HCT116 (cell line): Measurements from ENCODE around the gene RXYLT1. TPM values are rescaled to one million over a fixed set of nuclear protein-coding genes. Genes with fewer than 3 reads are reported as not detected.

Source experiments
- ATAC-seq: fragments of 200-7000 bp; cut with Tn5 transposase; 2 replicates; pipeline ENCODE4 v1.9.1; 2020; ENCODE audit warnings: mild to moderate bottlenecking, moderate library complexity
- BruUV-seq: library from RNA; stranded (reverse); fragments of 400-500 nt; replicated peaks from 2 replicates; lab custom pipeline; 2021; lab: Mats Ljungman, UMichigan
- CTCF ChIA-PET: fragments of 300-600 bp; sonication (Branson Sonifier 250); formaldehyde crosslinking; loops from one replicate; lab custom pipeline; 2021; ENCODE audit warnings: antibody characterized with exemption; lab: Charles Lee
- POLR2A ChIA-PET: fragments of 300-600, 350-600 bp; sonication (Branson Sonifier 250); formaldehyde crosslinking; loops from one replicate; lab custom pipeline; 2021; ENCODE audit warnings: antibody characterized with exemption; lab: Charles Lee
- RAD21 ChIA-PET, 2 experiments: fragments of 300-600 bp; sonication (Branson Sonifier 250); formaldehyde crosslinking; loops; one replicate each; lab custom pipeline; 2023; ENCODE audit warnings: low total read pairs in 2 of 2; ENCODE audit not compliant: uncharacterized antibody in 2 of 2, unreplicated experiment in 2 of 2, low non-redundant PET in 1 of 2; lab: Charles Lee
- DNase-seq: peaks from one replicate; pipeline ENCODE4 v3.0.0-alpha.2; 2010; ENCODE audit warnings: low read depth, low spot score
- H2AFZ ChIP-seq: fragments of 200-600 bp; shearing (Covaris generic), sonication (generic); 2 replicates; pipeline ENCODE4 v1.6.1; 2017; ENCODE audit warnings: low read depth, mixed run types, mixed read lengths, antibody characterized with exemption, low read length; ENCODE audit not compliant: poor library complexity, severe bottlenecking
- H3K27ac ChIP-seq: 2 replicates; pipeline ENCODE4 v1.5.1; 2012; ENCODE audit warnings: low read depth, low read length
- H3K27me3 ChIP-seq: fragments of 200-600 bp; sonication (generic); 2 replicates; pipeline ENCODE4 v1.6.1; 2016; ENCODE audit warnings: mixed run types, low read length, mixed read lengths; ENCODE audit not compliant: insufficient read depth
- H3K36me3 ChIP-seq, 2 experiments: fragments of 200-500 bp in 1 of 2; fragments of 200-600 bp in 1 of 2; sonication (Bioruptor generic) in 1 of 2; sonication (generic) in 1 of 2; 2 replicates each; pipeline versions ENCODE4 v1.5.1 to v1.6.1; 2014 to 2016; ENCODE audit warnings: low read length in 2 of 2, inconsistent platforms in 1 of 2, mixed read lengths in 1 of 2, mixed run types in 1 of 2; ENCODE audit not compliant: insufficient read depth in 2 of 2, control insufficient read depth in 1 of 2
- H3K4me1 ChIP-seq, 2 experiments: fragments of 200-600 bp in 1 of 2; sonication (generic) in 1 of 2; 2 replicates each; pipeline versions ENCODE4 v1.5.1 to v1.6.1; 2012 to 2017; ENCODE audit warnings: low read length in 2 of 2, inconsistent platforms in 1 of 2, mild to moderate bottlenecking in 1 of 2, mixed read lengths in 1 of 2, mixed run types in 1 of 2, moderate library complexity in 1 of 2; ENCODE audit not compliant: insufficient read depth in 2 of 2, control insufficient read depth in 1 of 2
- H3K4me2 ChIP-seq: fragments of 200-600 bp; sonication (generic); 2 replicates; pipeline ENCODE4 v1.6.1; 2017; ENCODE audit warnings: mixed run types, low read length, mixed read lengths
- H3K4me3 ChIP-seq, 2 experiments: fragments of 200-600 bp in 1 of 2; sonication (generic) in 1 of 2; replicated peaks in 1 of 2; 2 replicates each; pipeline ENCODE4 v1.5.1; 2011 to 2016; ENCODE audit warnings: low read length in 2 of 2, control low read depth in 1 of 2, low read depth in 1 of 2, mild to moderate bottlenecking in 1 of 2, mixed read lengths in 1 of 2, mixed run types in 1 of 2
- H3K79me2 ChIP-seq: fragments of 200-600 bp; sonication (generic); 2 replicates; pipeline ENCODE4 v1.6.1; 2017; ENCODE audit warnings: mild to moderate bottlenecking, mixed run types, low read length, moderate library complexity, mixed read lengths; ENCODE audit not compliant: insufficient read depth
- H3K9ac ChIP-seq: fragments of 200-600 bp; sonication (generic); 2 replicates; pipeline ENCODE4 v1.6.1; 2016; ENCODE audit warnings: low read length, mixed read lengths
- H3K9me2 ChIP-seq: fragments of 200-600 bp; sonication (generic), shearing (Covaris generic); 2 replicates; pipeline ENCODE4 v1.6.1; 2017; ENCODE audit warnings: mixed run types, mild to moderate bottlenecking, moderate library complexity; ENCODE audit not compliant: insufficient read depth
- H3K9me3 ChIP-seq, 2 experiments: fragments of 200-500 bp in 1 of 2; fragments of 200-600 bp in 1 of 2; sonication (Bioruptor generic) in 1 of 2; sonication (generic) in 1 of 2; 2 replicates each; pipeline ENCODE4 v1.6.1; 2014 to 2017; ENCODE audit warnings: low read length in 2 of 2, mixed read lengths in 2 of 2, inconsistent platforms in 1 of 2, low read depth in 1 of 2, mild to moderate bottlenecking in 1 of 2, mixed run types in 1 of 2, moderate library complexity in 1 of 2; ENCODE audit not compliant: control insufficient read depth in 1 of 2, insufficient read depth in 1 of 2
- H4K20me1 ChIP-seq: fragments of 200-600 bp; sonication (generic), shearing (Covaris generic); 2 replicates; pipeline ENCODE4 v1.6.1; 2017; ENCODE audit warnings: mixed run types, mild to moderate bottlenecking, moderate library complexity; ENCODE audit not compliant: insufficient read depth
- CBX3 ChIP-seq: IDR thresholded peaks from 2 replicates; pipeline ENCODE4 v1.6.1; 2012; ENCODE audit warnings: low read depth
- CEBPB ChIP-seq: IDR thresholded peaks from 2 replicates; pipeline ENCODE4 v1.6.1; 2012; ENCODE audit warnings: low read depth
- EGR1 ChIP-seq: IDR thresholded peaks from 2 replicates; pipeline ENCODE4 v1.6.1; 2012; ENCODE audit warnings: low read depth
- ELF1 ChIP-seq: IDR thresholded peaks from 2 replicates; pipeline ENCODE4 v1.6.1; 2012; ENCODE audit warnings: low read depth, borderline replicate concordance
- FOSL1 ChIP-seq: IDR thresholded peaks from 2 replicates; pipeline ENCODE4 v1.6.1; 2012; ENCODE audit warnings: low read depth
- JUND ChIP-seq: IDR thresholded peaks from 2 replicates; pipeline ENCODE4 v1.6.1; 2012
- POLR2A ChIP-seq: IDR thresholded peaks from 2 replicates; pipeline ENCODE4 v1.7.0; 2011; ENCODE audit warnings: borderline replicate concordance; ENCODE audit not compliant: insufficient read depth, insufficient read length; ENCODE audit errors: extremely low read depth
- POLR2AphosphoS5 ChIP-seq: IDR thresholded peaks from 2 replicates; pipeline ENCODE4 v1.6.1; 2011; ENCODE audit warnings: mild to moderate bottlenecking, low read depth, low read length, moderate library complexity
- TCF7L2 ChIP-seq: IDR thresholded peaks from 2 replicates; pipeline ENCODE4 v1.7.0; 2011; ENCODE audit warnings: borderline replicate concordance, inconsistent platforms; ENCODE audit not compliant: insufficient read depth, insufficient read length; ENCODE audit errors: extremely low read depth
- YY1 ChIP-seq: IDR thresholded peaks from 2 replicates; pipeline ENCODE4 v1.6.1; 2011; ENCODE audit warnings: low read length, low read depth, moderate library complexity, mild to moderate bottlenecking; ENCODE audit not compliant: insufficient replicate concordance; ENCODE audit errors: extremely low read depth
- ZBTB33 ChIP-seq: IDR thresholded peaks from 2 replicates; pipeline ENCODE4 v1.6.1; 2011; ENCODE audit warnings: mild to moderate bottlenecking, low read length, moderate library complexity; ENCODE audit not compliant: insufficient replicate concordance; ENCODE audit errors: extremely low read depth
- intact Hi-C: fragments of 100-400 bp; cut with micrococcal nuclease; formaldehyde crosslinking; loops from 2 replicates; pipeline ENCODE4 v1.10.0; 2022
- total RNA-seq: library from RNA; stranded (reverse); gene quantifications from one replicate; pipeline ENCODE4 v1.2.1, GENCODE V29; 2021; ENCODE audit not compliant: unreplicated experiment
- TF ChIP-seq, protein P1 (sequence below): IDR thresholded peaks from 2 replicates; pipeline ENCODE4 v1.6.1; 2012; ENCODE audit warnings: low read depth
- TF ChIP-seq, protein P2 (sequence below): IDR thresholded peaks from 2 replicates; pipeline ENCODE4 v1.6.1; 2012

Gene RXYLT1
- total RNA-seq, 1 experiment from 2014 or later = 23.0 TPM

GRCh38 chr12:63838411-63838810 is 58.7 kb downstream of the RXYLT1 start:
- Histone ChIP-seq H3K9me2 (no peaks in the 10 kb centered on the region), H3K4me2 (no peak overlapping the region), H2AFZ (no peak overlapping the region), H3K4me1 (peaks cover 2 to 5% of the 10 kb centered on the region in 2 experiments; a peak in 2 of 4 replicates), H3K9me3 (no peaks in the 10 kb centered on the region), H3K79me2 (no peaks in the 10 kb centered on the region), H3K27ac (no peak overlapping the region), H4K20me1 (no peaks in the 10 kb centered on the region), H3K36me3 (no peaks in the 10 kb centered on the region), H3K4me3 (no peak overlapping the region), H3K9ac (no peak overlapping the region), H3K27me3 (no peaks in the 10 kb centered on the region)
- intact Hi-C loops = no loop called here
- DNase-seq = no peak
- no TSS peak for BruUV-seq
- TF ChIP-seq FOSL1 (no peak), JUND (no peak), POLR2AphosphoS5 (no peak), ELF1 (no peak)
- TF ChIP-seq, protein P1, sequence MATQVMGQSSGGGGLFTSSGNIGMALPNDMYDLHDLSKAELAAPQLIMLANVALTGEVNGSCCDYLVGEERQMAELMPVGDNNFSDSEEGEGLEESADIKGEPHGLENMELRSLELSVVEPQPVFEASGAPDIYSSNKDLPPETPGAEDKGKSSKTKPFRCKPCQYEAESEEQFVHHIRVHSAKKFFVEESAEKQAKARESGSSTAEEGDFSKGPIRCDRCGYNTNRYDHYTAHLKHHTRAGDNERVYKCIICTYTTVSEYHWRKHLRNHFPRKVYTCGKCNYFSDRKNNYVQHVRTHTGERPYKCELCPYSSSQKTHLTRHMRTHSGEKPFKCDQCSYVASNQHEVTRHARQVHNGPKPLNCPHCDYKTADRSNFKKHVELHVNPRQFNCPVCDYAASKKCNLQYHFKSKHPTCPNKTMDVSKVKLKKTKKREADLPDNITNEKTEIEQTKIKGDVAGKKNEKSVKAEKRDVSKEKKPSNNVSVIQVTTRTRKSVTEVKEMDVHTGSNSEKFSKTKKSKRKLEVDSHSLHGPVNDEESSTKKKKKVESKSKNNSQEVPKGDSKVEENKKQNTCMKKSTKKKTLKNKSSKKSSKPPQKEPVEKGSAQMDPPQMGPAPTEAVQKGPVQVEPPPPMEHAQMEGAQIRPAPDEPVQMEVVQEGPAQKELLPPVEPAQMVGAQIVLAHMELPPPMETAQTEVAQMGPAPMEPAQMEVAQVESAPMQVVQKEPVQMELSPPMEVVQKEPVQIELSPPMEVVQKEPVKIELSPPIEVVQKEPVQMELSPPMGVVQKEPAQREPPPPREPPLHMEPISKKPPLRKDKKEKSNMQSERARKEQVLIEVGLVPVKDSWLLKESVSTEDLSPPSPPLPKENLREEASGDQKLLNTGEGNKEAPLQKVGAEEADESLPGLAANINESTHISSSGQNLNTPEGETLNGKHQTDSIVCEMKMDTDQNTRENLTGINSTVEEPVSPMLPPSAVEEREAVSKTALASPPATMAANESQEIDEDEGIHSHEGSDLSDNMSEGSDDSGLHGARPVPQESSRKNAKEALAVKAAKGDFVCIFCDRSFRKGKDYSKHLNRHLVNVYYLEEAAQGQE = no peak
- CTCF ChIA-PET = interaction anchor here (1.5 to 3.5 kb wide), 3 partner anchors 10 to 420 kb away, joined by 3 to 23 read pairs (median 9); no protein-coding TSS in a partner anchor
- RAD21 ChIA-PET = interaction anchor here in 1 of 2 experiments (1.5 kb wide), 1 partner anchor 343 kb away, joined by 3 read pairs; no protein-coding TSS in a partner anchor
- no peak for ATAC-seq
- POLR2A ChIA-PET = no interaction called here

DNA sequence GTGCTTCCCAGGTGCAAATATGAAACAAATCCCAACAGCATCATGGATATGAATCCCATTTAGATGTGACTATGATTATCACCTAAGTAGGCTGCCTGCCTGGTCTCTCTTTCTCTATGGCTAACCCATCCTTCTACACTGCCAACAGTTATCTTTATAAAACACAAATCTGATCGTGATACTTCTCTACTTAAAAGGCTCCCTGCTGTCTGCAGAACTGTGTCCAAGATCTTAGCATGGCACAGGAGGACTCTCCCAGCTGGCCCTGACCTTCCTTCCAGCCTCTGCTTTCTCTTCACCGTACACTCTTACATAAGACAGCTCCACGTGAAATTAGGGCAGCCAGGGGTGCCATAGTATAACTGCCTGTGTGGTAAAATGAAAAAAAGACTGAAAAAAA is 61.3 kb downstream of the RXYLT1 start:
- BruUV-seq = no TSS peak
- Histone ChIP-seq H3K9ac (no peak overlapping the region), H4K20me1 (no peaks in the 10 kb centered on the region), H3K4me3 (no peak overlapping the region), H3K36me3 (no peaks in the 10 kb centered on the region), H3K9me3 (no peaks in the 10 kb centered on the region), H3K27ac (no peak overlapping the region), H3K79me2 (peaks cover 18% of the 10 kb centered on the region), H3K27me3 (no peaks in the 10 kb centered on the region), H3K4me1 (peaks cover 5 to 16% of the 10 kb centered on the region in 2 experiments; a peak in 3 of 4 replicates), H3K9me2 (no peaks in the 10 kb centered on the region), H2AFZ (peak overlapping the region; percentile 39), H3K4me2 (no peak overlapping the region)
- ChIA-PET RAD21 (interaction anchor here in 1 of 2 experiments (0.6 kb wide), 1 partner anchor 416 kb away, joined by 9 read pairs; no protein-coding TSS in a partner anchor), POLR2A (no interaction called here), CTCF (interaction anchor here (0.7 kb wide), 1 partner anchor 9 kb away, joined by 3 read pairs; no protein-coding TSS in a partner anchor)
- intact Hi-C loops = loop anchor here (5.0 to 10.0 kb wide), 3 partner anchors 134 to 566 kb away; no protein-coding TSS in a partner anchor
- ATAC-seq (no peak), DNase-seq (no peak)
- no peak for TF ChIP-seq ELF1
- TF ChIP-seq JUND = no peak
- TF ChIP-seq, protein P2, sequence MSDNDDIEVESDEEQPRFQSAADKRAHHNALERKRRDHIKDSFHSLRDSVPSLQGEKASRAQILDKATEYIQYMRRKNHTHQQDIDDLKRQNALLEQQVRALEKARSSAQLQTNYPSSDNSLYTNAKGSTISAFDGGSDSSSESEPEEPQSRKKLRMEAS = no peak
- TF ChIP-seq CBX3 = no peak
- no peak for TF ChIP-seq POLR2A
- no peak for TF ChIP-seq YY1
- no peak for TF ChIP-seq ZBTB33
- no peak for TF ChIP-seq EGR1
- TF ChIP-seq POLR2AphosphoS5 = no peak
- TF ChIP-seq CEBPB = no peak
- no peak for TF ChIP-seq TCF7L2
